Tibial nerve (tissue), 4 donors: ENCODE measurements around the gene GRIFIN. TPM values are rescaled to one million over a fixed set of nuclear protein-coding genes. Genes with fewer than 3 reads are reported as not detected.
A peak's percentile ranks its signal among the peaks of the same experiment; 100 is the strongest.
"Not testable (repeated sequence)": the region's sequence is repeated elsewhere in the genome, so short reads cannot be mapped to it uniquely, and the experiment has no call there.

Experiments used
- DNase-seq, 2 donors: peaks; one replicate each; pipeline ENCODE4 v3.0.0-alpha.2; 2019; ENCODE audit warnings: low spot score in 2 of 2
- H3K27ac ChIP-seq, 4 donors: fragments of 200-600 bp; sonication (generic) in 3 of 4; one replicate each; pipeline ENCODE4 v1.5.1; 2017 to 2019; ENCODE audit warnings: mild to moderate bottlenecking in 1 of 4
- H3K27me3 ChIP-seq, 2 donors: fragments of 200-600 bp; sonication (generic) in 1 of 2; one replicate each; pipeline versions ENCODE4 v1.5.1 to v1.6.0; 2017 to 2019
- H3K36me3 ChIP-seq, 3 donors: fragments of 200-600 bp; sonication (generic); one replicate each; pipeline ENCODE4 v1.5.1; 2018 to 2019
- H3K4me1 ChIP-seq, 4 donors: fragments of 200-600 bp; sonication (generic) in 3 of 4; one replicate each; pipeline ENCODE4 v1.5.1; 2017 to 2019
- H3K4me3 ChIP-seq, 4 donors: fragments of 200-600 bp; sonication (generic) in 3 of 4; one replicate each; pipeline ENCODE4 v1.5.1; 2017 to 2019; ENCODE audit warnings: mild to moderate bottlenecking in 1 of 4, moderate library complexity in 1 of 4
- H3K9me3 ChIP-seq, 4 donors: fragments of 200-600 bp; sonication (generic) in 3 of 4; one replicate each; pipeline ENCODE4 v1.5.1; 2017 to 2019
- EP300 ChIP-seq, 2 donors: sonication (generic); formaldehyde crosslinking; IDR thresholded peaks; one replicate each; pipeline ENCODE4 v1.6.1; 2017; ENCODE audit warnings: antibody characterized with exemption in 2 of 2, mild to moderate bottlenecking in 1 of 2
- POLR2A ChIP-seq, 2 donors: fragments of 450-650 bp; IDR thresholded peaks; one replicate each; pipeline ENCODE4 v1.6.1; 2017; ENCODE audit warnings: antibody characterized with exemption in 2 of 2, mild to moderate bottlenecking in 2 of 2, moderate library complexity in 2 of 2
- WGBS, 2 donors: methylation state at CpG; one replicate each; pipeline ENCODE4 v1.1.5; 2018; 5-methylcytosine and 5-hydroxymethylcytosine counted together
- total RNA-seq, 4 donors: library from RNA; depleted of rRNA; stranded (reverse); fragments of >200 nt; gene quantifications; one replicate each; pipeline ENCODE4 v1.1.0, GENCODE V29; 2016
- TF ChIP-seq, protein P1 (sequence below), 5 experiments: fragments of 200-600 bp in 3 of 5; fragments of 450-650 bp in 2 of 5; sonication (generic) in 3 of 5; IDR thresholded peaks; one replicate each; pipeline ENCODE4 v1.5.1; 2016 to 2019; ENCODE audit warnings: antibody characterized with exemption in 5 of 5, mild to moderate bottlenecking in 3 of 5, moderate library complexity in 2 of 5

Gene GRIFIN
- total RNA-seq, 4 donors from 2014 or later = not detected

DNA sequence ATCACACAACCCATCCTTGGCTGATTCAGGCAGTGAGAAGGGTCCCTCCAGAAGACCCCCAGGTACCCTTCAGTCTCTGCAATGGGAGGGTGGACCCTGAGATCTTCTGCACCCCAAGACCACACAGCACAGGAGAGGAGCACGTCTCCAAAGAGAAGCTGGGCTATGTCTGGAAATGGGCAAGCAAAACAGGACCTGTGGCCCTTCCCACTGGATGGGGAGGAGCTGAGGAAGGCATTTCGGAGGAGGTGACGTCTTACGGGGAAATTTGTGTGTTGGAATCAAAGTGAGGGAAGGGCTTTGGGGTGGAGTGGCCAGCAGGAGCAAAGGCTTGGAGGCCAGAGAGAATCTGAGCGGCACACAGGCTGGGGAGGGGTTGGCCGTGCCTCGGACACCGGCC is 16.5 kb downstream of the GRIFIN start:
- H3K27me3 ChIP-seq = no peaks in the 10 kb centered on the region
- no peak for DNase-seq
- TF ChIP-seq EP300 (IDR thresholded peaks at IDR 0.05) (no peak), POLR2A (IDR thresholded peaks at IDR 0.05) (no peak)
- TF ChIP-seq, protein P1, sequence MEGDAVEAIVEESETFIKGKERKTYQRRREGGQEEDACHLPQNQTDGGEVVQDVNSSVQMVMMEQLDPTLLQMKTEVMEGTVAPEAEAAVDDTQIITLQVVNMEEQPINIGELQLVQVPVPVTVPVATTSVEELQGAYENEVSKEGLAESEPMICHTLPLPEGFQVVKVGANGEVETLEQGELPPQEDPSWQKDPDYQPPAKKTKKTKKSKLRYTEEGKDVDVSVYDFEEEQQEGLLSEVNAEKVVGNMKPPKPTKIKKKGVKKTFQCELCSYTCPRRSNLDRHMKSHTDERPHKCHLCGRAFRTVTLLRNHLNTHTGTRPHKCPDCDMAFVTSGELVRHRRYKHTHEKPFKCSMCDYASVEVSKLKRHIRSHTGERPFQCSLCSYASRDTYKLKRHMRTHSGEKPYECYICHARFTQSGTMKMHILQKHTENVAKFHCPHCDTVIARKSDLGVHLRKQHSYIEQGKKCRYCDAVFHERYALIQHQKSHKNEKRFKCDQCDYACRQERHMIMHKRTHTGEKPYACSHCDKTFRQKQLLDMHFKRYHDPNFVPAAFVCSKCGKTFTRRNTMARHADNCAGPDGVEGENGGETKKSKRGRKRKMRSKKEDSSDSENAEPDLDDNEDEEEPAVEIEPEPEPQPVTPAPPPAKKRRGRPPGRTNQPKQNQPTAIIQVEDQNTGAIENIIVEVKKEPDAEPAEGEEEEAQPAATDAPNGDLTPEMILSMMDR (IDR thresholded peaks at IDR 0.05) = no peak
- peaks cover 0 to 3% (median 0%) of the 10 kb centered on the region in 4 donors for H3K9me3 ChIP-seq
- H3K4me3 ChIP-seq = no peak overlapping the region
- 60 to 71% methylated on average over 7 to 8 of the region's 8 CpGs for WGBS, 2 donors
- H3K36me3 ChIP-seq = no peaks in the 10 kb centered on the region
- H3K27ac ChIP-seq = peak overlapping the region in 2 of 4 donors; percentile 49 to 58
- peaks cover 0 to 16% (median 6%) of the 10 kb centered on the region in 4 donors for H3K4me1 ChIP-seq

DNA sequence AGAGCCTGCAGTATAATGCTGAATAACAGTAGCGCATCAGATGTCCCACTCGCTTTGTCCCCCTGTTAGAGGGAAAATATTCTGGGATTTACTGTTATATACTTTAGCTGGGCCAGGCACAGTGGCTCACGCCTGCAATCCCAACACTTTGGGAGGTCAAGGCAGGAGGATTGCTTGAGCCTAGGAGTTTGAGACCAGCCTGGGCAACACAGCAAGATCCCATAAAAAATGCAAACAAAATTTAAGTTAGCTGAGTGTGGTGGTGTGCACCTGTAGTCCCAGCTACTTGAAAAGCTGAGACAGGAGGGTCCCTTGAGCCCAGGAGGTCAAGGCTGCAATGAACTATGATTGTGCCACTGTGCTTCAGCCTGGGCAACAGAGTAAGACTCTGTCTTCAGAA is 22.3 kb downstream of the GRIFIN start:
- not testable (repeated sequence) for H3K9me3 ChIP-seq, H3K27me3 ChIP-seq, H3K4me3 ChIP-seq, DNase-seq, H3K27ac ChIP-seq, H3K36me3 ChIP-seq
- 94 to 98% methylated on average over 3 of the region's 3 CpGs for WGBS, 2 donors
- H3K4me1 ChIP-seq = peaks cover 0 to 14% (median 10%) of the 10 kb centered on the region in 4 donors

DNA sequence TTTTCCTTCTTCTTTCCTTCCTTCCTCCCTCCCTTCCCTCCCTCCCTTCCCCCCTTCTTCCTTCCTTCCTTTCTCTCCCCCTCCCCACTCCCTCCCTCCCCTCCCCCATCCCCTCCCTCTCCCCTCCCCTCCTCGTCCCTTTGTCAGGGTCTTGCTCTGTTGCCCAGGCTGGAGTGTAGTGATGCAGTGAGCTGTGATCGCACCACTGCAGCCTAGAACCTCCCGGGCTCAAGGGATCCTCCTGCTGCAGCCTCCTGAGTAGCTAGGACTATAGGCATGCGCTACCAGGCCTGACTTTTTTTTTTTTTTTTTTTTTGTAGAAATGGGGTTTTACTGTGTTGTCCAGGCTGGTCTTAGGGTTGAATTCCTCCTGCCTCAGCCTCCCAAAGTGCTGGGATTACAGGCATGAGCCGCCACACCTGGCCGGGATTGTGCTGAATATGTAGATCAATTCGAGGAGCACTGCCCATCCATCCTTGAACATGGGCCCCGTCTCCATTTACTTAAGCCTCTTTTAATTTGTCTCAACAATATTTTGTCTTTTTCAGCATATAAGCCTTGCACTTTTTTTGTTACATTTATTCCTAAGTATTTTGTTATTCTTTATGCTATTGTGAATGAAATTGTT is 23.4 kb downstream of the GRIFIN start:
- Histone ChIP-seq H3K27me3 (no peaks in the 10 kb centered on the region), H3K4me3 (no peak overlapping the region), H3K27ac (no peak overlapping the region), H3K4me1 (peaks cover 0 to 14% (median 10%) of the 10 kb centered on the region in 4 donors), H3K36me3 (no peaks in the 10 kb centered on the region), H3K9me3 (peaks cover 0 to 8% (median 0%) of the 10 kb centered on the region in 4 donors)
- TF ChIP-seq POLR2A (IDR thresholded peaks at IDR 0.05) (no peak), EP300 (IDR thresholded peaks at IDR 0.05) (no peak)
- TF ChIP-seq, protein P1 (IDR thresholded peaks at IDR 0.05) = no peak
- no peak for DNase-seq
- 84 to 93% methylated on average over 7 to 8 of the region's 8 CpGs for WGBS, 2 donors

DNA sequence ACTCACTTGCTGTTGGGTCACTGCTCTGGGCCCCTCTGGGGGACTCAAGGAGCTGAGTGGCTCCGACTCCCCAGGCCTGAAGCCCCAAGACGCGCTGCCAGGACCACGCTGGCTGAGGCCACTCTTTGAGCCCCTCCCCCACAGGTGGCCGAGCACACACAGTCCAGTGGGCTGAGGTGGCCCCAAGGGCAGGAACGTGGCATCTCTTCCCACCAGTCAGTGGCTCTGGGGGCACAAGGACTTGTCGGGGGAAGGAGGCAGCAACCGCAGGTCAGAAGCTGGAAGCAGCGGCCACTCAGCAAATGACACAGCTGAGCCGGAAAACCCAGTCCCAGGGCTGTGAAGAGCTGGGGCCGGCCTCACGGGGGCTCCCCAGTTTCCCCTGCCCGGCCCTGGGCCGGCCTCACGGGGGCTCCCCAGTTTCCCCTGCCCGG is 24.1 kb downstream of the GRIFIN start:
- H3K4me1 ChIP-seq = peaks cover 0 to 14% (median 10%) of the 10 kb centered on the region in 4 donors
- peaks cover 0 to 8% (median 0%) of the 10 kb centered on the region in 4 donors for H3K9me3 ChIP-seq
- H3K4me3 ChIP-seq = peak overlapping the region in 3 of 4 donors; percentile 25 to 49 (median 41)
- DNase-seq = no peak
- H3K36me3 ChIP-seq = no peaks in the 10 kb centered on the region
- H3K27me3 ChIP-seq = no peaks in the 10 kb centered on the region
- peak overlapping the region in 2 of 4 donors; percentile 5 to 46 for H3K27ac ChIP-seq
- WGBS, 2 donors = 18 to 20% methylated on average over 9 to 10 of the region's 16 CpGs
- TF ChIP-seq EP300 (IDR thresholded peaks at IDR 0.05) (no peak), POLR2A (IDR thresholded peaks at IDR 0.05) (no peak)
- TF ChIP-seq, protein P1 (IDR thresholded peaks at IDR 0.05) = no peak

DNA sequence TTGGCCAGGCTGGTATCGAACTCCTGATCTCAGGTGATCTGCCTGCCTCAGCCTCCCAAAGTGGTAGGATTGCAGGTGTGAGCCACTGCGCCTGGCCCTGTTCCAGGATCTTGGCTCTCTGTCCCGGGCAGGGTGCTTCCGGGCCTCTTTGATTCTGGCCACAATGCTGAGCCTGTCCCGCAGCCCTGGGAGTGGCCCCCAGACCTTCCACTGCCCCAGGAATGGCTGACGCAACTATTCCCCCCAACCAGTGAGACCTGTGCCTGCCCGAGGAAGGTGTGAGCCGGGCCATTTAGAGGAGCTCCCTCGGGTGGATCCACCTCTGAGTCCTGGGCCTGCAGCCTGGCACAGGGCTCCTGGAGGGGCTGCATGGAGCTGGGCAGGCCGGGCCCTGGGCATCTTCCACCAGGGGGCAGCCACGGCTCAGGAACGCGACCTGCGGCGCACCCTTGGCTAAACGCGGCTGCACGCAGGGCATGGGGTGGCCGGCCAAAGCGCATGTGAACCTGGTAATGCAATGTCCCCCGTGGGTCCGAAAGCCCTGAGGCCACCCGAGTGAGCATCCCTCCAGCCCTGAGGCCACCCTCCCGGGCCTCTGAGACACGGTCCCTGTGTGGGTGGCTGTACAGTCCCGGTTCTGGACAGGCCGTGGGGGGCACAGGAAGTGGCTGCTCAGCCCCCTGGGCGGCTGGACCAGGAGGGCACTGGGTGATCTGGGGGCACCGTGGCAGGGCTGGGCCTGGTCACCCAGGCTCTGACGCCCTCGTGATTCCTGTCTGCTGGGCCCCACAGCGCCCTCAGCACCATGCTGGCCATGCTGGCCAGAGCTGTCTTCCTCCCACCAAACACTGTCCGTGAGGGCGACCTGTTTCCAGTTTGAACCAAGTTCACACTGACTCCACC is 24.8 kb downstream of the GRIFIN start:
- TF ChIP-seq, protein P1 (IDR thresholded peaks at IDR 0.05) = peak; percentile 84 to 97 (median 88)
- TF ChIP-seq POLR2A (IDR thresholded peaks at IDR 0.05) = no peak
- H3K36me3 ChIP-seq = peaks cover 0 to 4% (median 0%) of the 10 kb centered on the region in 3 donors
- peak overlapping the region in 2 of 4 donors; percentile 5 to 46 for H3K27ac ChIP-seq
- WGBS, 2 donors = 11 to 25% methylated on average over 14 to 28 of the region's 34 CpGs
- H3K27me3 ChIP-seq = no peaks in the 10 kb centered on the region
- H3K4me3 ChIP-seq = peak overlapping the region; percentile 17 to 49 (median 33)
- DNase-seq = peak; percentile 73
- H3K9me3 ChIP-seq = peaks cover 0 to 8% (median 0%) of the 10 kb centered on the region in 4 donors
- H3K4me1 ChIP-seq = peaks cover 0 to 16% (median 10%) of the 10 kb centered on the region in 4 donors
